H1 (cell line): ENCODE measurements around the gene MARK3. TPM values are rescaled to one million over a fixed set of nuclear protein-coding genes. Genes with fewer than 3 reads are reported as not detected.

Experiments
- CTCF ChIA-PET: fragments of 300-600 bp; sonication (Branson Sonifier 250); formaldehyde crosslinking; loops from one replicate; lab custom pipeline; 2021; ENCODE audit not compliant: partially characterized antibody; lab: Charles Lee
- POLR2A ChIA-PET: fragments of 300-600 bp; sonication (Branson Sonifier 250); formaldehyde crosslinking; loops from one replicate; lab custom pipeline; 2021; ENCODE audit warnings: inconsistent platforms; ENCODE audit not compliant: partially characterized antibody; lab: Charles Lee
- DNase-seq, 2 experiments: peaks; one replicate each; pipeline versions ENCODE4 v3.0.0 to v3.0.0-alpha.2; 2010 to 2022; ENCODE audit warnings: low spot score in 2 of 2, low read depth in 1 of 2, mixed read lengths in 1 of 2
- FAIRE-seq: peaks from 2 replicates; lab custom pipeline; 2011; peaks lifted over from hg19 to GRCh38; lab: Jason Lieb, UNC
- H2AFZ ChIP-seq: 2 replicates; pipeline ENCODE4 v1.8.1; 2012; ENCODE audit warnings: low read length, inconsistent platforms
- H2AK5ac ChIP-seq: 2 replicates; pipeline ENCODE4 v1.6.1; 2013; ENCODE audit warnings: low read depth, low read length
- H2BK120ac ChIP-seq: replicated peaks from 2 replicates; pipeline ENCODE3; 2013; ENCODE audit warnings: low read depth, low read length, inconsistent platforms
- H2BK12ac ChIP-seq: 2 replicates; pipeline ENCODE4 v1.6.1; 2013; ENCODE audit warnings: low read depth, low read length
- H2BK15ac ChIP-seq: 2 replicates; pipeline ENCODE4 v1.6.1; 2013; ENCODE audit warnings: low read length
- H2BK20ac ChIP-seq: 2 replicates; pipeline ENCODE4 v1.6.1; 2013; ENCODE audit warnings: low read length
- H2BK5ac ChIP-seq: 2 replicates; pipeline ENCODE4 v1.6.1; 2013; ENCODE audit warnings: low read depth, low read length
- H3K14ac ChIP-seq: 2 replicates; pipeline ENCODE4 v1.6.1; 2013; ENCODE audit warnings: inconsistent platforms; ENCODE audit not compliant: insufficient read length
- H3K18ac ChIP-seq: 2 replicates; pipeline ENCODE4 v1.6.1; 2013; ENCODE audit warnings: low read length; ENCODE audit errors: extremely low read depth
- H3K23ac ChIP-seq: 2 replicates; pipeline ENCODE4 v1.6.1; 2013; ENCODE audit warnings: inconsistent platforms; ENCODE audit not compliant: insufficient read length
- H3K23me2 ChIP-seq: 2 replicates; pipeline ENCODE4 v1.6.1; 2013; ENCODE audit warnings: low read depth, low read length
- H3K27ac ChIP-seq: 2 replicates; pipeline ENCODE4 v1.6.1; 2011; ENCODE audit warnings: low read depth, low read length, inconsistent platforms
- H3K27me3 ChIP-seq, 4 experiments: replicated peaks in 1 of 4; 1 replicate in 1 of 4; 2 replicates in 3 of 4; pipeline versions ENCODE4 v1.6.1 to v1.8.1; 2011 to 2013; ENCODE audit warnings: low read length in 3 of 4, mild to moderate bottlenecking in 3 of 4, inconsistent platforms in 2 of 4, mixed read lengths in 2 of 4, moderate library complexity in 1 of 4; ENCODE audit not compliant: control insufficient read depth in 3 of 4, insufficient read depth in 3 of 4; ENCODE audit errors: extremely low read depth in 1 of 4
- H3K36me3 ChIP-seq, 4 experiments: 2 replicates each; pipeline versions ENCODE4 v1.6.1 to v1.8.1; 2011 to 2013; ENCODE audit warnings: mild to moderate bottlenecking in 4 of 4, low read length in 3 of 4, moderate library complexity in 2 of 4, control low read depth in 1 of 4, inconsistent platforms in 1 of 4; ENCODE audit not compliant: insufficient read depth in 4 of 4, control insufficient read depth in 2 of 4
- H3K4ac ChIP-seq: replicated peaks from 2 replicates; pipeline ENCODE3; 2013; ENCODE audit warnings: low read length, low read depth, mixed read lengths, inconsistent platforms; ENCODE audit not compliant: insufficient read length
- H3K4me1 ChIP-seq, 4 experiments: replicated peaks in 1 of 4; 1 replicate in 1 of 4; 2 replicates in 3 of 4; pipeline versions ENCODE4 v1.6.1 to v1.8.1; 2011 to 2013; ENCODE audit warnings: low read length in 3 of 4, inconsistent platforms in 2 of 4, mixed read lengths in 1 of 4; ENCODE audit not compliant: insufficient read depth in 4 of 4, control insufficient read depth in 3 of 4
- H3K4me2 ChIP-seq, 2 experiments: 2 replicates each; pipeline versions ENCODE4 v1.6.1 to v1.8.1; 2011 to 2013; ENCODE audit warnings: low read depth in 2 of 2, low read length in 2 of 2, control low read depth in 1 of 2, inconsistent platforms in 1 of 2, mild to moderate bottlenecking in 1 of 2; ENCODE audit not compliant: insufficient read depth in 1 of 2
- H3K4me3 ChIP-seq, 4 experiments: fragments of 200-600, 300-600 bp in 1 of 4; sonication (generic), shearing (Covaris generic), sonication (Bioruptor Twin) in 1 of 4; 2 replicates each; pipeline versions ENCODE4 v1.5.1 to v1.8.1; 2011 to 2016; ENCODE audit warnings: low read length in 4 of 4, low read depth in 3 of 4, control low read depth in 2 of 4, inconsistent platforms in 2 of 4, mild to moderate bottlenecking in 2 of 4, mixed read lengths in 1 of 4, moderate library complexity in 1 of 4; ENCODE audit not compliant: insufficient read depth in 2 of 4; ENCODE audit errors: extremely low read depth in 1 of 4
- H3K56ac ChIP-seq: replicated peaks from 2 replicates; pipeline ENCODE3; 2013; ENCODE audit warnings: low read depth, mild to moderate bottlenecking, mixed read lengths, low read length, inconsistent platforms; ENCODE audit not compliant: insufficient read length
- H3K79me1 ChIP-seq: 2 replicates; pipeline ENCODE4 v1.6.1; 2013; ENCODE audit warnings: low read depth, low read length, control low read depth
- H3K79me2 ChIP-seq, 2 experiments: 2 replicates each; pipeline versions ENCODE4 v1.6.1 to v1.8.1; 2012 to 2013; ENCODE audit warnings: low read length in 2 of 2, mild to moderate bottlenecking in 2 of 2, inconsistent platforms in 1 of 2; ENCODE audit not compliant: insufficient read depth in 2 of 2, control insufficient read depth in 1 of 2
- H3K9ac ChIP-seq, 4 experiments: replicated peaks in 1 of 4; 1 replicate in 1 of 4; 2 replicates in 3 of 4; pipeline versions ENCODE4 v1.6.1 to v1.8.1; 2011 to 2013; ENCODE audit warnings: low read depth in 3 of 4, low read length in 3 of 4, control low read depth in 2 of 4, mild to moderate bottlenecking in 2 of 4, moderate library complexity in 2 of 4, inconsistent platforms in 1 of 4; ENCODE audit errors: extremely low read depth in 1 of 4
- H3K9me3 ChIP-seq, 2 experiments: 2 replicates each; pipeline versions ENCODE4 v1.6.1 to v1.8.1; 2012 to 2013; ENCODE audit warnings: mild to moderate bottlenecking in 2 of 2, moderate library complexity in 2 of 2, control low read depth in 1 of 2, inconsistent platforms in 1 of 2, low read depth in 1 of 2, low read length in 1 of 2, mixed read lengths in 1 of 2; ENCODE audit not compliant: insufficient read depth in 2 of 2
- H4K20me1 ChIP-seq, 2 experiments: replicated peaks in 1 of 2; 2 replicates each; pipeline versions ENCODE3 to v1.8.1; 2011 to 2013; ENCODE audit warnings: inconsistent platforms in 2 of 2, low read length in 2 of 2, mild to moderate bottlenecking in 1 of 2; ENCODE audit not compliant: insufficient read depth in 2 of 2, control insufficient read depth in 1 of 2
- H4K5ac ChIP-seq: 2 replicates; pipeline ENCODE4 v1.6.1; 2013; ENCODE audit warnings: low read length, low read depth, mixed read lengths, inconsistent platforms; ENCODE audit not compliant: insufficient read length
- H4K8ac ChIP-seq: 2 replicates; pipeline ENCODE4 v1.8.0; 2013; ENCODE audit warnings: mild to moderate bottlenecking, moderate library complexity, low read length, inconsistent platforms; ENCODE audit not compliant: insufficient read depth; ENCODE audit errors: extremely low read depth
- H4K91ac ChIP-seq: replicated peaks from 2 replicates; pipeline ENCODE3; 2013; ENCODE audit warnings: low read length, mixed read lengths, inconsistent platforms; ENCODE audit not compliant: insufficient read length
- CBX5 ChIP-seq: fragments of 300-800, 300-1000 bp; sonication (generic); IDR thresholded peaks from 2 replicates; pipeline ENCODE4 v1.7.1; 2016; ENCODE audit warnings: antibody characterized with exemption, low read length, low read depth
- EZH2 ChIP-seq: fragments of 200-600 bp; sonication (generic); IDR thresholded peaks from 2 replicates; pipeline ENCODE4 v1.7.1; 2012; ENCODE audit warnings: low read depth, mild to moderate bottlenecking, moderate library complexity, low read length, inconsistent platforms; ENCODE audit not compliant: severe bottlenecking
- GABPA ChIP-seq: IDR thresholded peaks from 2 replicates; pipeline ENCODE4 v1.6.1; 2011; ENCODE audit warnings: mild to moderate bottlenecking, low read length, moderate library complexity, borderline replicate concordance; ENCODE audit not compliant: insufficient read depth
- GTF2F1 ChIP-seq: IDR thresholded peaks from 2 replicates; pipeline ENCODE4 v1.6.1; 2012; ENCODE audit warnings: low read depth, low read length, improper control_type of control experiment, borderline replicate concordance
- JUND ChIP-seq: IDR thresholded peaks from 2 replicates; pipeline ENCODE4 v1.6.1; 2011; ENCODE audit warnings: mild to moderate bottlenecking, improper control_type of control experiment, low read length
- NRF1 ChIP-seq: IDR thresholded peaks from 2 replicates; pipeline ENCODE4 v1.6.1; 2011; ENCODE audit warnings: mild to moderate bottlenecking, low read depth, low read length, improper control_type of control experiment
- RNF2 ChIP-seq: fragments of 200-900, 300-1000 bp; sonication (generic); IDR thresholded peaks from 2 replicates; pipeline ENCODE4 v1.7.1; 2016; ENCODE audit warnings: borderline replicate concordance, low read depth, mild to moderate bottlenecking, antibody characterized with exemption, low read length; ENCODE audit not compliant: poor library complexity, severe bottlenecking; ENCODE audit errors: missing control alignments
- SIN3A ChIP-seq, 2 experiments: IDR thresholded peaks in 1 of 2; conservative IDR thresholded peaks in 1 of 2; 2 replicates each; pipeline ENCODE4 v1.6.1; 2011 to 2012; ENCODE audit warnings: low read length in 2 of 2, improper control_type of control experiment in 1 of 2, low read depth in 1 of 2, mild to moderate bottlenecking in 1 of 2
- SP1 ChIP-seq: IDR thresholded peaks from 2 replicates; pipeline ENCODE4 v1.6.1; 2011; ENCODE audit warnings: low read depth, low read length
- SUZ12 ChIP-seq: fragments of 200-600 bp; sonication (generic); IDR thresholded peaks from 2 replicates; pipeline ENCODE4 v1.6.1; 2012; ENCODE audit warnings: mild to moderate bottlenecking, inconsistent platforms, low read length, moderate library complexity, mixed read lengths
- WGBS, 2 experiments: shearing (Covaris generic) in 1 of 2; methylation state at CpG; one replicate each; pipeline versions ENCODE4 v1.1.6 to v1.1.7; 2013 to 2015; ENCODE audit warnings: low lambda C conversion rate in 2 of 2, mixed read lengths in 2 of 2, inconsistent platforms in 1 of 2, low coverage in 1 of 2, missing lambda C conversion rate in 1 of 2; ENCODE audit not compliant: insufficient replicate concordance in 2 of 2, insufficient coverage in 1 of 2, insufficient read length in 1 of 2; ENCODE audit errors: extremely low coverage in 1 of 2, missing lambda C conversion rate in 1 of 2; 5-methylcytosine and 5-hydroxymethylcytosine counted together
- polyA plus RNA-seq, 7 experiments: library from polyadenylated mRNA; depleted of rRNA in 3 of 7; stranded (reverse) in 5 of 7; unstranded in 2 of 7; fragments of >200 nt in 5 of 7; fragments of 200-250 nt in 2 of 7; gene quantifications; 1 replicate in 5 of 7; 2 replicates in 1 of 7; 4 replicates in 1 of 7; pipeline versions ENCODE4 v1.2.1 to v1.2.3, GENCODE V29; 2011 to 2013; ENCODE audit warnings: missing spikeins in 2 of 7, mixed read lengths in 2 of 7
- total RNA-seq: library from RNA; stranded (reverse); fragmentation: NEBNext Ultra II Directional; extraction: Animal tissue kit (Norgen Biotek cat#: 25700); gene quantifications from 2 replicates; pipeline ENCODE4 v1.2.1, GENCODE V29; 2021

The MARK3 gene
- total and polyA plus RNA-seq, 2 of the 8 experiments (the other 6 are each of a cell fraction or from before 2014, with no cell fraction given), result 39.4 to 76.9 TPM

DNA sequence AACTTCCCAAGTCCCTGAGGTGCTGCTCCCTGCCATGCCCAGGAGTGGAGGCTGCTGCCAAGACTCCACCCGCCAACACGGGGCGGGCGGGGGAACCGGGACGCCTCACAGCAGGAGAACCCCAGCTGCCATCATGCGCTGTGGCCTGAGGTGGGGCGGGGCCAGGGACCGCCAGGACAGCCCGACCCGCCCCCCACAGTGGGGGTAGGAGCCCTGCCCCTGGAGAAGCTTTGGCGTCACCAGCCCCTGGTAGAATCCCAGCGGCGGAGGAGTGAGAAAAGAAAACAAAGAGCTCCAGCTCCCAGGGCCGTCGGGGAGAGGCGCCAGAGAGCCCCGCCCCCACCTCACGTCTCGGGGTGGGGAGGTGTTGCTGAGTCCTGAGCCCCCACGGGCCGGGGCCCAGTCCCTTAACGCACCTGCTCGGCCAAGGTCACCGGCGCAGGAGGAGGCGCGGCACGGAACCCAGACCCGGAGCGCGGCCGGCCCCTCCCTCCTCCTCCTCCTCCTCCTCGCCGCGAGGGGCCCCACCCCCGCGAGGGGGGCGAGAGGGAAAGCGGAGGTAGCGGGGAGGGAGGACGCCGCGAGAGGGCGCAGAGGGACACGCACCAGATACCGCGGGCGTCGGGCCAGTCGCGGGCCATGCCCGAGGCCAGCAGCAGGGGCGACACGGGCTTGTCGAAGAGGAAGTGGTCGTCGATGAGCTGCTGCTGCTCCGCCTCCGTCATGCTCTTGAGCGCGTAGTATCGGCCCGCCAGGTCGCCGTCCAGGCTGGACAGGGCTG lies 135.6 kb downstream of the MARK3 start:
- Histone ChIP-seq H3K27me3 (peaks cover 3 to 18% (median 13%) of the 10 kb centered on the region in 4 experiments), H3K4ac (peak overlapping the region; percentile 49), H3K27ac (no peak overlapping the region), H3K18ac (peak overlapping the region; percentile 83), H3K9me3 (no peaks in the 10 kb centered on the region), H3K36me3 (peaks cover 8 to 23% (median 17%) of the 10 kb centered on the region in 4 experiments; a peak in 7 of 8 replicates), H2AFZ (no peak overlapping the region), H3K4me3 (peak overlapping the region; percentile 47 to 96 (median 84)), H3K4me2 (peak overlapping the region; percentile 73 to 80), H2BK120ac (no peak overlapping the region), H4K8ac (peak overlapping the region; percentile 81), H2BK5ac (no peak overlapping the region), H2BK15ac (no peak overlapping the region), H2AK5ac (no peak overlapping the region), H4K91ac (peak overlapping the region; percentile 83), H2BK20ac (no peak overlapping the region), H4K20me1 (peaks cover 10 to 18% of the 10 kb centered on the region in 2 experiments), H3K14ac (no peak overlapping the region), H3K23me2 (peaks cover 14% of the 10 kb centered on the region; the same call in 1 of the 2 replicates), H3K79me2 (peaks cover 0 to 2% of the 10 kb centered on the region in 2 experiments; a peak in 1 of 4 replicates), H3K79me1 (no peaks in the 10 kb centered on the region; the same call in 1 of the 2 replicates), H3K4me1 (peaks cover 0 to 28% (median 19%) of the 10 kb centered on the region in 4 experiments; a peak in 6 of 7 replicates), H3K56ac (no peak overlapping the region), H3K9ac (peak overlapping the region in 3 of 4 experiments; percentile 58 to 90 (median 64); a peak in 5 of 7 replicates), H3K23ac (no peak overlapping the region), H2BK12ac (no peak overlapping the region), H4K5ac (peak overlapping the region; percentile 49)
- ChIA-PET CTCF (interaction anchor here (0.6 to 31.3 kb wide), 7 partner anchors 11 to 827 kb away, joined by 3 to 921 read pairs (median 14); partner anchors contain the start of genes BAG5 and TRMT61A), POLR2A (interaction anchor here (0.6 to 12.6 kb wide), 11 partner anchors 10 to 463 kb away, joined by 3 to 844 read pairs (median 4); partner anchors contain the start of genes BAG5, CDC42BPB, COA8 and EIF5)
- 27% methylated on average over 23 of the region's 66 CpGs; no CpG with 5 or more reads in 1 of the 2 experiments for WGBS, 2 experiments
- peak in 1 of 2 experiments; percentile 86 for DNase-seq
- no peak for FAIRE-seq
- TF ChIP-seq SIN3A (conservative IDR thresholded peaks at IDR 0.05 in 1 of 2, IDR thresholded peaks at IDR 0.05 in 1 of 2; ENCODE audit: low read depth in 1 of 2, low read length in 2 of 2), result peak; percentile 22 to 80; a peak in 2 of 4 replicates
- no peak for TF ChIP-seq RNF2
- no peak for TF ChIP-seq SUZ12
- TF ChIP-seq JUND, result no peak
- TF ChIP-seq SP1, result no peak
- no peak for TF ChIP-seq GABPA
- no peak for TF ChIP-seq NRF1
- no peak for TF ChIP-seq EZH2
- no peak for TF ChIP-seq GTF2F1
- no peak for TF ChIP-seq CBX5
